DOHH2 (cell line): Measurements from ENCODE around the gene DGKE.

ENCODE experiments used
- H3F3A ChIP-seq: fragments of 200-600 bp; sonication (generic), shearing (Covaris generic); 2 replicates; pipeline ENCODE4 v1.6.0; 2016; ENCODE audit warnings: antibody characterized with exemption, mild to moderate bottlenecking; ENCODE audit not compliant: control insufficient read depth, insufficient read depth
- H3K27ac ChIP-seq: fragments of 200-600 bp; sonication (generic); 2 replicates; pipeline ENCODE4 v1.5.1; 2014; ENCODE audit warnings: low read depth, mild to moderate bottlenecking, low read length, moderate library complexity
- H3K27me3 ChIP-seq: fragments of 200-600 bp; sonication (generic); 2 replicates; pipeline ENCODE4 v1.6.1; 2014; ENCODE audit warnings: mild to moderate bottlenecking, low read length, mixed read lengths; ENCODE audit not compliant: control insufficient read depth
- H3K36me3 ChIP-seq: fragments of 200-600 bp; sonication (generic); 2 replicates; pipeline ENCODE4 v1.6.1; 2014; ENCODE audit warnings: mild to moderate bottlenecking, low read length, moderate library complexity, mixed read lengths; ENCODE audit not compliant: control insufficient read depth
- H3K4me1 ChIP-seq: fragments of 200-600 bp; sonication (generic); 2 replicates; pipeline ENCODE4 v1.6.1; 2014; ENCODE audit warnings: mild to moderate bottlenecking, low read length, mixed read lengths; ENCODE audit not compliant: control insufficient read depth
- H3K4me2 ChIP-seq: fragments of 200-600 bp; sonication (generic); 2 replicates; pipeline ENCODE4 v1.6.0; 2014; ENCODE audit warnings: mild to moderate bottlenecking, low read length, moderate library complexity
- H3K4me3 ChIP-seq: fragments of 200-600 bp; sonication (generic); 2 replicates; pipeline ENCODE4 v1.5.1; 2014; ENCODE audit warnings: mild to moderate bottlenecking, low read length, mixed read lengths
- H3K79me2 ChIP-seq: fragments of 200-600 bp; sonication (generic); 2 replicates; pipeline ENCODE4 v1.6.1; 2014; ENCODE audit warnings: mild to moderate bottlenecking, low read length, mixed read lengths; ENCODE audit not compliant: control insufficient read depth
- H3K9me2 ChIP-seq: fragments of 200-600 bp; sonication (generic); replicated peaks from 2 replicates; pipeline ENCODE4 v1.6.1; 2014; ENCODE audit warnings: mild to moderate bottlenecking, low read length, mixed read lengths; ENCODE audit not compliant: control insufficient read depth
- H3K9me3 ChIP-seq: fragments of 200-600 bp; sonication (generic); 2 replicates; pipeline ENCODE4 v1.6.1; 2014; ENCODE audit warnings: antibody characterized with exemption, low read length, mixed read lengths; ENCODE audit not compliant: control insufficient read depth, insufficient read depth
- H4K20me1 ChIP-seq: fragments of 200-600 bp; sonication (generic); 2 replicates; pipeline ENCODE4 v1.6.0; 2014; ENCODE audit warnings: low read depth, mild to moderate bottlenecking, antibody characterized with exemption, low read length, moderate library complexity; ENCODE audit not compliant: control insufficient read depth, insufficient read depth
- EZH2phosphoT487 ChIP-seq: fragments of 200-600 bp; sonication (generic); IDR thresholded peaks from 2 replicates; pipeline ENCODE4 v1.6.1; 2017; ENCODE audit warnings: borderline replicate concordance, mild to moderate bottlenecking, antibody characterized with exemption, low read length, moderate library complexity, mixed read lengths
- TF ChIP-seq, protein P1 (sequence below): fragments of 200-600 bp; sonication (generic); IDR thresholded peaks from one replicate; pipeline ENCODE4 v1.5.1; 2014; ENCODE audit warnings: antibody characterized with exemption, mild to moderate bottlenecking, low read depth, low read length; ENCODE audit not compliant: poor library complexity, severe bottlenecking

The DGKE gene

DNA sequence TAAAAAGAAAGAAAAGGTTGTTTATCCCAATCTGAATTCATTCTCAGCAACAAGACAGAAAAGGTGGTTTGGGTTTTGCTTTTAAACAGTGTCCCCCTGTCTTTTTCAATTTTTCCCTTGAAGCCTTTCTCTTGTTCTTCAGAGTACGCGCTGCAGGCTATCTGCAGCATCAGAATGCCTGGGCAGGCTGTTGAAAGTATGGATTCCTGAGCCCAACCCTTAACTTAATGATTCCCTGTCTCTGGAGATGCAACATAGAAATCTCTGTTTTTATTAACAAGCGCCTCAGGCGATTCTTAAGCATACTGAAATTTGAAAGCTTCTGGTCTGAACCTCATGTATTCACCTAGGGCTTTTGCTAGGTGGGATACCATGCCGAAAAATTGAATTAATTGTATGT lies 32.1 kb downstream of the DGKE start:
- no peaks in the 10 kb centered on the region for H3K9me3 ChIP-seq
- H3K36me3 ChIP-seq = peaks cover 33% of the 10 kb centered on the region
- H3K4me2 ChIP-seq = no peak overlapping the region

DNA sequence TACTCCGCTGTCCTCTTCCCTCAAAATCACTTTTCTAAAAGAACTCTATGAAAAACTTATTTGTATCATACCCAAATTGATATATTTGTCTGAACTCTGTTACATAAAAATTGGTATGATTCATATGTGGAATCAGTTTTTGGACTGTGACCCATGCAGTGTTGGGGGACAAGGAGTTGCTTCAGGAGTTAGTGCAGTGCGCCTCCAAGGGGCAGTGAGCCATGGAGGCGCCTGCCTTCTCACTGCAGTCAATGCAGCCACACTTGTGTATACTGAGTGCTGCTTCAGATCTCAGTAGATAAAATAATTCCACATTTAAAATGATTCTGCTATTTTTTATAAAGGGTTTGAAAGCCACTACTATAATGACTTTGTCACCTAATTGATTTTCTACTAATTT lies 32.5 kb downstream of the DGKE start:
- Histone ChIP-seq H3K27ac (no peak overlapping the region), H3K4me3 (no peak overlapping the region), H3K27me3 (no peaks in the 10 kb centered on the region), H3K9me2 (no peaks in the 10 kb centered on the region), H3K9me3 (no peaks in the 10 kb centered on the region), H3K4me1 (peaks cover 12% of the 10 kb centered on the region), H4K20me1 (no peaks in the 10 kb centered on the region), H3K4me2 (no peak overlapping the region), H3K36me3 (peaks cover 28% of the 10 kb centered on the region), H3K79me2 (no peaks in the 10 kb centered on the region), H3F3A (no peaks in the 10 kb centered on the region)
- TF ChIP-seq EZH2phosphoT487 = no peak
- TF ChIP-seq, protein P1, sequence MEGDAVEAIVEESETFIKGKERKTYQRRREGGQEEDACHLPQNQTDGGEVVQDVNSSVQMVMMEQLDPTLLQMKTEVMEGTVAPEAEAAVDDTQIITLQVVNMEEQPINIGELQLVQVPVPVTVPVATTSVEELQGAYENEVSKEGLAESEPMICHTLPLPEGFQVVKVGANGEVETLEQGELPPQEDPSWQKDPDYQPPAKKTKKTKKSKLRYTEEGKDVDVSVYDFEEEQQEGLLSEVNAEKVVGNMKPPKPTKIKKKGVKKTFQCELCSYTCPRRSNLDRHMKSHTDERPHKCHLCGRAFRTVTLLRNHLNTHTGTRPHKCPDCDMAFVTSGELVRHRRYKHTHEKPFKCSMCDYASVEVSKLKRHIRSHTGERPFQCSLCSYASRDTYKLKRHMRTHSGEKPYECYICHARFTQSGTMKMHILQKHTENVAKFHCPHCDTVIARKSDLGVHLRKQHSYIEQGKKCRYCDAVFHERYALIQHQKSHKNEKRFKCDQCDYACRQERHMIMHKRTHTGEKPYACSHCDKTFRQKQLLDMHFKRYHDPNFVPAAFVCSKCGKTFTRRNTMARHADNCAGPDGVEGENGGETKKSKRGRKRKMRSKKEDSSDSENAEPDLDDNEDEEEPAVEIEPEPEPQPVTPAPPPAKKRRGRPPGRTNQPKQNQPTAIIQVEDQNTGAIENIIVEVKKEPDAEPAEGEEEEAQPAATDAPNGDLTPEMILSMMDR = peak; percentile 29

More for the DNA sequence above, 32.1 kb downstream of the DGKE start:
- H3K27me3 ChIP-seq = no peaks in the 10 kb centered on the region
- H3K27ac ChIP-seq = no peak overlapping the region
- no peaks in the 10 kb centered on the region for H3F3A ChIP-seq
- H3K4me3 ChIP-seq = no peak overlapping the region
- no peaks in the 10 kb centered on the region for H3K79me2 ChIP-seq
- no peaks in the 10 kb centered on the region for H4K20me1 ChIP-seq
- no peaks in the 10 kb centered on the region for H3K9me2 ChIP-seq
- H3K4me1 ChIP-seq = peaks cover 15% of the 10 kb centered on the region
- no peak for TF ChIP-seq EZH2phosphoT487
- TF ChIP-seq, protein P1 = no peak

DNA sequence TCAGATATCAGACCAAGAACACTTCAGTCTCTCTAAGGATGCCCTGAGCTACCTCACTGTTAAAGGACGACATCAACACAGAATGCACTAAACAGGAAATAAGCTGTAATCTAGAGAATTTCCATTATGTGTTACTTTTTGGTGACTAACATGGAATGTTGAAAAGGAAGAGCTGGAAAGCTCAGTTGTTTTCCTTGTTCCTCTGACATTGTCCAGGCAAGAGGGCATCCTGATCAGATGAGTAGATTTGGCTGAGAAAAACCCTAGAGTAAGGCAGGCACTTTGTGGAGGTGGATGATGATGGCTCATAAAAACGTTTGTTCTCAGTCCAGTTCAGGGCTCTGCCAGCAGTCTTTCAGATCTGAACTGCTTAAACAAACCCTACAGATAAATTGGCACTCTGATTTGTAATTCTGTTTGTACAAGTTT lies 34.0 kb downstream of the DGKE start:
- Histone ChIP-seq H3K4me1 (peaks cover 12% of the 10 kb centered on the region), H3K27me3 (no peaks in the 10 kb centered on the region), H3K9me3 (no peaks in the 10 kb centered on the region), H3K79me2 (no peaks in the 10 kb centered on the region), H3K4me3 (no peak overlapping the region), H3K36me3 (peaks cover 14% of the 10 kb centered on the region), H3K4me2 (no peak overlapping the region), H3K27ac (no peak overlapping the region), H3F3A (no peaks in the 10 kb centered on the region), H4K20me1 (no peaks in the 10 kb centered on the region), H3K9me2 (no peaks in the 10 kb centered on the region)
- no peak for TF ChIP-seq EZH2phosphoT487
- TF ChIP-seq, protein P1 = no peak

DNA sequence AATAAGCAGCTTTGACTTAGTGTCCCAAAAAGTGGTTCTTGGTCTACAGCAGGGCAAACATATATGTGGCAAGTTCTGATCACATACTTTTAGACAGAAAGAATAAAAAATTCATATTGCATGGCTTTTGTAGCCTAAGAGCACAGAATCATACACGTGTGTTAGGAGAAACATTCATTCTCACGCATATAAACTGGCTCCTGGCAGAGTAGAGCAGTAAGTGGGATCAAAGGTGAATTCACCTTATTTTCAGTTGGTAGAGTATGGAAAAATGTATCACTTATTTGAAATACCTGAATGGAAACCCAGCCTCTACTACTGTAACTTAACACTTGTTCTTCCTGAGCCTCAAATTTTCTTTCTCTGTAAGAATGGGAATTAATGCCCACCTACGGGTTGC lies 34.8 kb downstream of the DGKE start:
- Histone ChIP-seq H3K4me3 (no peak overlapping the region), H3K9me2 (no peaks in the 10 kb centered on the region), H3K36me3 (peaks cover 9% of the 10 kb centered on the region), H3F3A (no peaks in the 10 kb centered on the region), H3K27ac (no peak overlapping the region), H4K20me1 (no peaks in the 10 kb centered on the region), H3K79me2 (no peaks in the 10 kb centered on the region), H3K27me3 (no peaks in the 10 kb centered on the region), H3K4me2 (no peak overlapping the region), H3K4me1 (peaks cover 12% of the 10 kb centered on the region), H3K9me3 (no peaks in the 10 kb centered on the region)
- no peak for TF ChIP-seq EZH2phosphoT487
- TF ChIP-seq, protein P1 = no peak
